LNCAP (cell line): ENCODE measurements around the gene PLEKHA3.

Experiments used
- TF ChIP-seq, protein P1 (sequence below): fragments of 450-650 bp; IDR thresholded peaks from 2 replicates; pipeline ENCODE4 v1.5.1; 2017; ENCODE audit warnings: mild to moderate bottlenecking

The PLEKHA3 gene

DNA sequence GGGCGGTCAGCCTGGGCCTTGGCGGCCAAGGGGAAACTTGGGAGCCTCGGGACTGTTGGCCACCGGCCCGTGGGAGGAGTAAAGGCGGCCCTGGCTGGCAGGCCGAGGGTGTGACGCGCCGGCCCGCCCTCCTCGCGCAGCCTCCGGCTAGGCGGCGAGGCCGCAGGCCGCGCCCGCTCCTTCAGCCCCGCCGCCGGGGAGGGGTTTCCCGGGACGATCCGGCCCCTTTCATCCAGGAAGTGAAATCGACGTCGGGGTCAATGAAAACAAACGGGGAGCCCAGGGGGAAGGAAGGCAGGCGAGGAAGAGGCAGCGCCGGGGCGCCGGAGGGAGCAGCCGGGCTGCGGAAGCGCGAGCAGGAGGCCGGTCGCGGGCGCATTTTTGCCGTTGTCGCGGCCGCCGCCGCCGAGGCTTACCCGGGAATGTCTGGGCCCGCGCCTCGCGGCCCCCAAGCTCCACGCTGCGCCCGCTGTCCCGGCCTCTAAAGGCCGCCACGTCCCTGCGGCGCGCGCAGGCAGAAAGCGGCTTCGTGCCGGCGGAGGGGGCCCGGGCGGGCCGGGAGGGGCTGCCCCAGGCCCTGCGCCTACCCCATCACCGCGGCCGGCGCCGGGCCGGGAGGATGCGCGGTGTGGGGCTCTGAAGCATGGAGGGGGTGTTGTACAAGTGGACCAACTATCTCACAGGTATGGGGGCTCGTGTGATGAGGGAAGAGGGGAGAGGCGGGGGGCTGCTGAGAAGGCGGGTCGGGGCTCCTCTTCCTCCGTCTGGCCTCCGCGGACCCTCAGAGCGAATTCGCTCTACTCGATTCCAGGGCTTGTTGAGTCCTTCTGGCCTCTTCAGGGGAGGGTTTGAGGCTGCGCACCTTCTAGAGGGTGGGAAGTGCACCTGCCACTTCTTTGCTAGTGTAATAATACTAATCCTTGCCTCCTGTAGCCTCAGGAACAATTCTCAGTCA, at the start of gene PLEKHA3:
Gene PLEKHA3 (plus strand): TSS at position 231 of the 955 bp plus-strand sequence. CDS start 413 bp downstream, at position 644.
- TF ChIP-seq, protein P1, sequence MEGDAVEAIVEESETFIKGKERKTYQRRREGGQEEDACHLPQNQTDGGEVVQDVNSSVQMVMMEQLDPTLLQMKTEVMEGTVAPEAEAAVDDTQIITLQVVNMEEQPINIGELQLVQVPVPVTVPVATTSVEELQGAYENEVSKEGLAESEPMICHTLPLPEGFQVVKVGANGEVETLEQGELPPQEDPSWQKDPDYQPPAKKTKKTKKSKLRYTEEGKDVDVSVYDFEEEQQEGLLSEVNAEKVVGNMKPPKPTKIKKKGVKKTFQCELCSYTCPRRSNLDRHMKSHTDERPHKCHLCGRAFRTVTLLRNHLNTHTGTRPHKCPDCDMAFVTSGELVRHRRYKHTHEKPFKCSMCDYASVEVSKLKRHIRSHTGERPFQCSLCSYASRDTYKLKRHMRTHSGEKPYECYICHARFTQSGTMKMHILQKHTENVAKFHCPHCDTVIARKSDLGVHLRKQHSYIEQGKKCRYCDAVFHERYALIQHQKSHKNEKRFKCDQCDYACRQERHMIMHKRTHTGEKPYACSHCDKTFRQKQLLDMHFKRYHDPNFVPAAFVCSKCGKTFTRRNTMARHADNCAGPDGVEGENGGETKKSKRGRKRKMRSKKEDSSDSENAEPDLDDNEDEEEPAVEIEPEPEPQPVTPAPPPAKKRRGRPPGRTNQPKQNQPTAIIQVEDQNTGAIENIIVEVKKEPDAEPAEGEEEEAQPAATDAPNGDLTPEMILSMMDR = no peak

DNA sequence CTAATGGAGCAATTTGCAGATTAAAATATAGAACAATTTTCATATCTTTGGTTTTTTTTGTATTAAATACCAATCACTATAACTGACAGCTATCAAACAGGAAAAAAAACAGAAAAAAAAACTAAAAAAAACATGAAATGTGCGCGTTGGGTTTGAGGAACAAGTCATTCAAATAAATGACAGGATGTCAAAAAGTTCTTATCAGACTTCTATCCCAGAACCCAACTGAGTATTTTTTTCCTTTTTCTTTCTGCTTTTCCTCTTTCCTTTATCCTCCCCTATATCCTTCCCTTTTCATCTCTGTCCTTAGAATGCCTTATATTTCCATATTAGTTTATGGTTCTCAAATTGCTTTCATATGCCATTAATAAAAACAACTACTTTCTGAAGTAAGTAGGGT, 43.6 kb upstream of the PLEKHA3 start:
- TF ChIP-seq, protein P1 = no peak

DNA sequence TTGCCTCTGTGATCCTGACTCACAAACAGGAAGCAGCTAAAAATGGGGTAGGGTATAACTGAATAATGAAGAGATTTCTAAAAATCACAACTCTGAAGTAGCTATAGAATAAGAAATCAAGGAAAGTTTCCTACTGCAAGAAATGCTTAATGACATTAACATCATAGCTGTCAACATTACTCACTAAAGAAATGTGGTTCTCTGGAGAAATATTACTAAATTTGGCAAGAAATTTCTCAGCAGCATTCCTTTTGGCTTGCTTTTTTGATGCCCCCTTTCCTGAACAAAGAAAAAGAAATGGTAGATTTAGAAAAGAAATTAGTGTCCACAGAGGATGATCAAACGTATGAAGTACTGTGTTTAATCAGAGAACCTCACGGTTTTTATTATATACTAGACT, 38.8 kb upstream of the PLEKHA3 start:
- TF ChIP-seq, protein P1 = no peak

DNA sequence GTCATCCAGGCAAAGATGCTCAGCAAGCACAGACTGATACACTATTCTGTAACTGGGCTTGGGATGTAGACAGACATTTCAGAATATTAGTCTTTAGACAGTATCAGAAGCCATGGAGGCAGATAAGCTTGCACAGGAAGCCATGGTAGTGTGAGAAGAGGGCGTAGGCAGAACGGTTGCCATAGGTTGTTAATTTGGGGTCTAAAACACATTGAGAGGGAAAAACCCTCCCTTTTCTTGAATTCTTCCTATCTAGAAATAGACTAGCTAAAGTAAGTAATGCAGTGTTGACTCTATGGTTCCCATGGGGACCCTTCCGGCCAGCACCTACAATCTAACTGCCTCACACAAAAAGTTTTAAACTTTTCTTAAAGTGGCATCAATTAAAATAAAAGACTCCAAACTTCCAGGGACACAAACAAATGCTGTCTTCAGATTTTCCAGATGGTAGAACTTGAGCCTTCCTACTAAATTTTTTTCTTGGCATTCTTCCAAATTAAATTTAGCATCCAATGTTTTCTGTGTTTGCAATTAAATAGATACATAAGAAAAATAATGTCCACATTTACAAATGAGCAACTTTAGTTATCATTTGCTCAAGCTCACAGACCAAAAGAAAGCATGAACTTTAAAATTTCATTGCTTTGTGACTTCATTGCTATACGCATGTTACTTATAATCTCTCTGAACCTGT, 31.1 kb upstream of the PLEKHA3 start:
- TF ChIP-seq, protein P1 = no peak

DNA sequence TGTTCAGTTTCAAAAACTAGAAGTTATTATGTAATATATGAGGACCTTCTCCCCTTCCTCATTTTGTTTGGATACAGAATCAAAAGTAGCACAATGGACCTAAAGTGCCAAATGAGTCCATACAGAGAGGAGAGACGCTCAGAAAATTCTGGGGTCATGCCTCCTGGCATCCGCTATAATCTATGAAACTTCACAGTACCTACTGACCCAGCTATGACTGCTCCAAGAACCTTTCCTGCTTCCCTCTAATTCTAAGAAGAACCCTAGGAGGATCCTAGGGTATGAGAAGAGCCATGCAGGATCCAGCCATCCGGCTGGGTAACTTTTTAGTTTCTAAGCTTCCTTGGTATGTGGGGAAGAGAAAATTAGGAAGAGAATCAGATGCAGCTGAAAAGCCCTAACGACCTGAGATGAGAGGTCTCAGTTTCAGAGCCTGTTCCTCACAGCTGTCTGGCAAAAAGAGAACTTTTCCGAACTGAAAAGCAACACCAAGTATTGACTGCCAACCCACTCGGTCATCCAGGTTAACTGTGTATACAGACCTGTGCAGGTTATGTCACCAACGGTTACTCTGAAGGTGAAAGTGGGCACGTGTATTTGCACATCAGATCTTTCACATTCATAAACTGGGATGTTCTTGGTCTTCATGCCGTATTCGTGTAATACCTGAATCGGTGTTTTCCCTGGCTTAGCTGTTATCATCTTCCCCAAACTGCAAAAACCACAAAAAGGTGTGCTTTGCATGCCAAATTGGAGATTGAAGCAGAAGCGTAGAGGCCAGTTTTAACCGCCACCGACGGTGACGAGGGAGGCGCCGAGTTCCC, 30.3 kb upstream of the PLEKHA3 start:
- TF ChIP-seq, protein P1 = no peak

DNA sequence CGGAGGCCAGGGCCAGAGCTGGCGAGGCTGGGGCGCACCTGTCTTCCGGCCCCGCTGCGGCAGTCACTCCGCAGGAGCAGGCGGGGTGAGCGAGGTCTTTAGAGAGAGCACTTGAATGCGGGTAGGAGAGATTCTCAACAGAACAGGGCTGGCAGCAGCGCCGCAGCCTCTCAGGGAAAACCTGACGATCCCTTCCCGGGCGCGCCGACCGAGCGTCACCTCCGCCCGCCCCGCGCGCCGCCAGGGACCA, 29.8 kb upstream of the PLEKHA3 start:
- TF ChIP-seq, protein P1 = no peak

DNA sequence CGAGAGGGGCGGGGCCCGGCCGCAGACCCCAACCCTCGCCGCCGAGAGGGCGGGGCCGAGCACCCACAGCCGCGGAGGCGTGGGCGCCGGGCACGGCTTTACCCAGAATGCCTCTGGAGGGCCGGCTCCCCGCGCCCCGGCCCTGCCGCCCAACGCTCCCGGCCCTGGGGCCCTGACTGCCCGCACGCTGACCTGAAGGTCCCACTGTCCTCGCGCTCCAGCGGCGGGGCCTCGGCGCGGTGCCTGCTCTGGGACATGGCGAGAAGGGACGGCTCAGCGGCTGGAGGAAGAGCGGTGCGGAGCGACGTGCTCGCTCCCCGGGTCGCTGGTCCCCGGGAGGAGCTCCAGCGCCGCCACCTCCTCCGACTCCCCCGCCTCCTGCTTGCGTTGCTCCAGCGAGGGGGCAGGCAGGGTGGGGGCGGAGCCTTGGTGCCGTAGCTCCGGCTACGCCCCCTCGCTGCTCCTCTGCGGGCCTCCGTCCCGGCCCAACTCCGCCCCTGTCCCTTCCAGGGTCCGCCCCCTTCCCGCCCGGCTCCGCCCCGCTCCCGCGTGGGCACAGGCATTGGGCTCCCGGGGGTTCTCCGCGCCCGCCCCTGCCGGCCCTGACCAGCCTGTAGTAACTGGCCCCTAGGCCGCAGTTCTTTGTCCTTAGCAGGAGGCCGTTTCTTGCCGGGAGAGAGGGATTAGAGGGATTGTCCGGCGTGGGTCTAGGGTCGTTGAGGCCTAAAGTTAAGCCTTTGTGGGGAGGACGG, 29.3 kb upstream of the PLEKHA3 start, which contains the start of the genes PJVK and PRKRA:
Gene PJVK (plus strand): TSS at position 605 of the 752 bp plus-strand sequence. CDS start 2,032 bp downstream, outside the sequence.
Gene PRKRA (minus strand): TSS at position 402 of the 752 bp plus-strand sequence. CDS start 145 bp downstream, at position 257.
- TF ChIP-seq, protein P1 = no peak
